NCI-H1105 (cell line): ENCODE results near the gene FBXO48.

Experiments
- DNase-seq: peaks from one replicate; lab custom pipeline; 2025; lab: John Stamatoyannopoulos, UW

Gene FBXO48

GRCh38 chr2:68412127-68412819 is 54.8 kb downstream of the FBXO48 start:
- DNase-seq: no peak

DNA sequence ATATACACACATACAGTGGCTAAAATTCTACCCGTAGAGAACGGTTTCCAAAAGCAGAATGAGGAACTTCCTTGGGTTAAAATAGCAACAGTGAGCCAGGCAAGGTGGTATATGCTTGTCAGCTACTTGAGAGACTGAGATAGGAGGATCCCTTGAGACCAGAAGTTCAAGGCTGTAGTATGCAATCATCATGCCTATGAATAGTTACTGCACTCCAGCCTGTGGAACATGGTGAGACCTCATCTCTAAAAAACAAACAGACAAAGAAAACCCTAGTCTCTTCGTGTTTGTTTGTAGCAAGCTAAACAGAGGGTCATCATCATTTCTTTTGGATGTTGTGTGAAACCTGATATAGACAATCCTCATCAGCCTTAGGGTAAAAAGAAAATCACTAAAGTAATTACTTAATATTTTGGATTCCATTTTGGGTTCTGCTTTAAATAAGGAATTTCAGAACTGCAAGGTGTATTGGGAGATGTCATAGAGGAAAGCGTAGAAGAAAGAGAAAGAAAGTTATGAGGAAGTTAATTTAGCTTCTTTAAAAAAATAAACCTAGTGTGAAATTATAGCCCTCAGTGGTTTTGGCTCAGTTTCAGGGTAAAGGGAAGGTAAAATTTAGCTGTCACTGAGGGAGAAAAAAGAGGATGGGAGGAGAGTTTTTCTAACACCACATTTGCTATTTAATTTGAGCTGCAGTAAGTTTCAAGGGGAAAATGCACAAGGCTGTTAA is 55.5 kb downstream of the FBXO48 start:
- no peak for DNase-seq
